22Rv1 (cell line): ENCODE results near the gene FEN1.

ENCODE experiments used
- CTCF ChIP-seq: fragments of 450-650 bp; IDR thresholded peaks from 2 replicates; pipeline ENCODE4 v1.5.1; 2017; ENCODE audit warnings: mild to moderate bottlenecking
- ZFX ChIP-seq: fragments of 450-650 bp; IDR thresholded peaks from 2 replicates; pipeline ENCODE4 v1.6.1; 2017; ENCODE audit warnings: antibody characterized with exemption, borderline replicate concordance

GRCh38 chr11:61830237-61831105 is 37.8 kb downstream of the FEN1 start:
- no peak for TF ChIP-seq CTCF
- no peak for TF ChIP-seq ZFX
